ENCODE measurements around the gene RPL27A. TPM values are rescaled to one million over a fixed set of nuclear protein-coding genes. Genes with fewer than 3 reads are reported as not detected.

The RPL27A gene
- total RNA-seq, 1 experiment from 2014 or later = 1,055 TPM

DNA sequence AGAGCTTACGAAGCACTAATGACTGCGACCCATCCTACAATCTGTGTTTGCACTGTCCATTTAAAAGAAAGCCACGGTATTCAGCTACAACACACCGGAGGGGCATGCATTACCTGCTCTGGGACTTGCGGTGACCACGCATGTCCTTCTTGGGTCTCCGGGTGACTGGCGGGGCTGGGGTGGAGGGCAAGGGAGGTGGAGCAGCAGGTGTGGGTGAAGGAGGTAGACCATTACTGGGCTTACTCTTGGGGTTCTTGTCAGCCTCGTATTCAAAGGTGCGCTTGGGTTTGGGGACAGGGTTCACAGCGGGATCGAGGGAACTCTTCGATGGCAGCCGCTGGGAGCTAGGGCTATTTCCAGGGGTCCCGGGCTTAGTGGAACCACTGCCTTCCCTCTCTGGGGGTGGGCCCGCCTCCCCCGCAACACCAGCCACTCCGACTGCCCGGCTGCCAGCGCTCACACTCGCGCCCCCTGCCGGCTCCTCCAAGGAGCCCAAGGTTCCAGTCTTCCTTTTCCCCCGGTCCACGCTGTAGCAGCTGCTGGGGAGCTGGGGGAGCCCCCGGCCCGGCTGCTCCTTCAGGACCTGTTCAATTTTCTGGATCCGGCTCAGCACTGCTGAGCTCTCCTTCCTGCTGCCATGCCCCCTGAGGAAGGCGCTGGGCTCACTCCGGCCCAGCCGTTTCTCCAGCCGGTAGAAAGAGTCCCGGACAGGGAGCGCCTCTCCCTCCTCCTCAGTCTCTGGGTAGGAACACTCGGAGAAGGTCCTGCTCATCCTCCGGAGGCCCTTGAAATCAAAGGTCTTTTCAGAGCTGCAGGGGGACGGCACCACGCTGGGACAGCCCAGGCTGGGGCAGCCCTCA, 47.5 kb downstream of the RPL27A start:
- intact Hi-C loops (cut with micrococcal nuclease) = no loop called here
- H3K27ac ChIP-seq (ENCODE audit: low read depth, low read length) = no peak overlapping the region
- ATAC-seq (no peak), DNase-seq (ENCODE audit: low read depth, low spot score) (no peak)
- H2AFZ ChIP-seq (ENCODE audit: low read depth, low read length, poor library complexity, severe bottlenecking) = no peak overlapping the region
- no peaks in the 10 kb centered on the region for H3K9me2 ChIP-seq (ENCODE audit: insufficient read depth)
- H3K4me2 ChIP-seq (ENCODE audit: low read length) = no peak overlapping the region
- H3K79me2 ChIP-seq (ENCODE audit: insufficient read depth, low read length) = no peaks in the 10 kb centered on the region
- BruUV-seq (replicated peaks) = no TSS peak
- H3K27me3 ChIP-seq (ENCODE audit: insufficient read depth, low read length) = no peaks in the 10 kb centered on the region
- CTCF ChIA-PET = no interaction called here
- H3K36me3 ChIP-seq (ENCODE audit: control insufficient read depth in 1 of 2, insufficient read depth in 2 of 2, low read length in 2 of 2) = no peaks in the 10 kb centered on the region
- peaks cover 9 to 27% of the 10 kb centered on the region in 2 experiments for H3K4me1 ChIP-seq (ENCODE audit: control insufficient read depth in 1 of 2, insufficient read depth in 2 of 2, low read length in 2 of 2)
- no peaks in the 10 kb centered on the region for H3K9me3 ChIP-seq (ENCODE audit: control insufficient read depth in 1 of 2, insufficient read depth in 1 of 2, low read depth in 1 of 2, low read length in 2 of 2)
- RAD21 ChIA-PET (ENCODE audit: low non-redundant PET in 1 of 2, low total read pairs in 2 of 2, uncharacterized antibody in 2 of 2, unreplicated experiment in 2 of 2) = no interaction called here
- no peak overlapping the region for H3K4me3 ChIP-seq (replicated peaks in 1 of 2; ENCODE audit: low read depth in 1 of 2, low read length in 2 of 2)
- no peaks in the 10 kb centered on the region for H4K20me1 ChIP-seq (ENCODE audit: insufficient read depth)
- no peak overlapping the region for H3K9ac ChIP-seq (ENCODE audit: low read length)
- POLR2A ChIA-PET = no interaction called here
- TF ChIP-seq SRF (IDR thresholded peaks at IDR 0.05; ENCODE audit: low read depth) = no peak
- TF ChIP-seq ELF1 (IDR thresholded peaks at IDR 0.05; ENCODE audit: borderline replicate concordance, low read depth) = no peak
- TF ChIP-seq, protein P1, sequence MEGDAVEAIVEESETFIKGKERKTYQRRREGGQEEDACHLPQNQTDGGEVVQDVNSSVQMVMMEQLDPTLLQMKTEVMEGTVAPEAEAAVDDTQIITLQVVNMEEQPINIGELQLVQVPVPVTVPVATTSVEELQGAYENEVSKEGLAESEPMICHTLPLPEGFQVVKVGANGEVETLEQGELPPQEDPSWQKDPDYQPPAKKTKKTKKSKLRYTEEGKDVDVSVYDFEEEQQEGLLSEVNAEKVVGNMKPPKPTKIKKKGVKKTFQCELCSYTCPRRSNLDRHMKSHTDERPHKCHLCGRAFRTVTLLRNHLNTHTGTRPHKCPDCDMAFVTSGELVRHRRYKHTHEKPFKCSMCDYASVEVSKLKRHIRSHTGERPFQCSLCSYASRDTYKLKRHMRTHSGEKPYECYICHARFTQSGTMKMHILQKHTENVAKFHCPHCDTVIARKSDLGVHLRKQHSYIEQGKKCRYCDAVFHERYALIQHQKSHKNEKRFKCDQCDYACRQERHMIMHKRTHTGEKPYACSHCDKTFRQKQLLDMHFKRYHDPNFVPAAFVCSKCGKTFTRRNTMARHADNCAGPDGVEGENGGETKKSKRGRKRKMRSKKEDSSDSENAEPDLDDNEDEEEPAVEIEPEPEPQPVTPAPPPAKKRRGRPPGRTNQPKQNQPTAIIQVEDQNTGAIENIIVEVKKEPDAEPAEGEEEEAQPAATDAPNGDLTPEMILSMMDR (IDR thresholded peaks at IDR 0.05 in 2 of 3, conservative IDR thresholded peaks at IDR 0.05 in 1 of 3; ENCODE audit: borderline replicate concordance in 1 of 3, insufficient read depth in 1 of 3, low read depth in 2 of 3, low read length in 2 of 3) = no peak
- TF ChIP-seq ZFX (IDR thresholded peaks at IDR 0.05) = no peak
- no peak for TF ChIP-seq CBX3 (IDR thresholded peaks at IDR 0.05; ENCODE audit: low read depth)
- TF ChIP-seq JUND (IDR thresholded peaks at IDR 0.05) = no peak
- no peak for TF ChIP-seq SP1 (IDR thresholded peaks at IDR 0.05; ENCODE audit: low read depth)
- no peak for TF ChIP-seq POLR2A (IDR thresholded peaks at IDR 0.05; ENCODE audit: borderline replicate concordance, extremely low read depth, insufficient read depth, insufficient read length)
- TF ChIP-seq, protein P2, sequence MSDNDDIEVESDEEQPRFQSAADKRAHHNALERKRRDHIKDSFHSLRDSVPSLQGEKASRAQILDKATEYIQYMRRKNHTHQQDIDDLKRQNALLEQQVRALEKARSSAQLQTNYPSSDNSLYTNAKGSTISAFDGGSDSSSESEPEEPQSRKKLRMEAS (IDR thresholded peaks at IDR 0.05) = no peak
- TF ChIP-seq CEBPB (IDR thresholded peaks at IDR 0.05; ENCODE audit: low read depth) = no peak
- TF ChIP-seq, protein P3, sequence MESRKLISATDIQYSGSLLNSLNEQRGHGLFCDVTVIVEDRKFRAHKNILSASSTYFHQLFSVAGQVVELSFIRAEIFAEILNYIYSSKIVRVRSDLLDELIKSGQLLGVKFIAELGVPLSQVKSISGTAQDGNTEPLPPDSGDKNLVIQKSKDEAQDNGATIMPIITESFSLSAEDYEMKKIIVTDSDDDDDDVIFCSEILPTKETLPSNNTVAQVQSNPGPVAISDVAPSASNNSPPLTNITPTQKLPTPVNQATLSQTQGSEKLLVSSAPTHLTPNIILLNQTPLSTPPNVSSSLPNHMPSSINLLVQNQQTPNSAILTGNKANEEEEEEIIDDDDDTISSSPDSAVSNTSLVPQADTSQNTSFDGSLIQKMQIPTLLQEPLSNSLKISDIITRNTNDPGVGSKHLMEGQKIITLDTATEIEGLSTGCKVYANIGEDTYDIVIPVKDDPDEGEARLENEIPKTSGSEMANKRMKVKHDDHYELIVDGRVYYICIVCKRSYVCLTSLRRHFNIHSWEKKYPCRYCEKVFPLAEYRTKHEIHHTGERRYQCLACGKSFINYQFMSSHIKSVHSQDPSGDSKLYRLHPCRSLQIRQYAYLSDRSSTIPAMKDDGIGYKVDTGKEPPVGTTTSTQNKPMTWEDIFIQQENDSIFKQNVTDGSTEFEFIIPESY (IDR thresholded peaks at IDR 0.05; ENCODE audit: extremely low read depth, insufficient replicate concordance, low read length) = no peak
